Progenitor cell of endocrine pancreas (in vitro differentiated cells): ENCODE measurements around the gene EIF3L. TPM values are rescaled to one million over a fixed set of nuclear protein-coding genes. Genes with fewer than 3 reads are reported as not detected.

ENCODE experiments used
- DNase-seq: peaks from one replicate; pipeline ENCODE4 v3.0.0; 2021; ENCODE audit warnings: low spot score; ENCODE audit not compliant: unreplicated experiment
- H3K27ac Mint-ChIP-seq: 2 replicates; pipeline ENCODE4 v1.8.0; 2021; ENCODE audit warnings: mild to moderate bottlenecking, moderate library complexity, mixed read lengths
- H3K27me3 Mint-ChIP-seq: 2 replicates; pipeline ENCODE4 v1.8.0; 2021; ENCODE audit warnings: mixed read lengths
- H3K36me3 Mint-ChIP-seq: 2 replicates; pipeline ENCODE4 v1.8.0; 2022; ENCODE audit warnings: mixed read lengths; ENCODE audit not compliant: insufficient read depth
- H3K4me1 Mint-ChIP-seq: 2 replicates; pipeline ENCODE4 v1.8.0; 2021; ENCODE audit warnings: low read depth, mixed read lengths
- H3K4me3 Mint-ChIP-seq: 2 replicates; pipeline ENCODE4 v1.8.0; 2021; ENCODE audit warnings: low read depth, mild to moderate bottlenecking, moderate library complexity, mixed read lengths
- H3K9me3 Mint-ChIP-seq: 2 replicates; pipeline ENCODE4 v1.8.0; 2021; ENCODE audit warnings: low read depth, mixed read lengths
- total RNA-seq: library from RNA; stranded (reverse); gene quantifications from 2 replicates; pipeline ENCODE4 v1.2.1, GENCODE V29; 2021
- TF ChIP-seq, protein P1 (sequence below): fragments of 200-600 bp; sonication (generic); IDR thresholded peaks from one replicate; pipeline ENCODE4 v1.5.0; 2021; ENCODE audit warnings: antibody characterized with exemption, mild to moderate bottlenecking; ENCODE audit not compliant: unreplicated experiment

Gene EIF3L
- total RNA-seq, 1 donor from 2014 or later: 725 TPM

DNA sequence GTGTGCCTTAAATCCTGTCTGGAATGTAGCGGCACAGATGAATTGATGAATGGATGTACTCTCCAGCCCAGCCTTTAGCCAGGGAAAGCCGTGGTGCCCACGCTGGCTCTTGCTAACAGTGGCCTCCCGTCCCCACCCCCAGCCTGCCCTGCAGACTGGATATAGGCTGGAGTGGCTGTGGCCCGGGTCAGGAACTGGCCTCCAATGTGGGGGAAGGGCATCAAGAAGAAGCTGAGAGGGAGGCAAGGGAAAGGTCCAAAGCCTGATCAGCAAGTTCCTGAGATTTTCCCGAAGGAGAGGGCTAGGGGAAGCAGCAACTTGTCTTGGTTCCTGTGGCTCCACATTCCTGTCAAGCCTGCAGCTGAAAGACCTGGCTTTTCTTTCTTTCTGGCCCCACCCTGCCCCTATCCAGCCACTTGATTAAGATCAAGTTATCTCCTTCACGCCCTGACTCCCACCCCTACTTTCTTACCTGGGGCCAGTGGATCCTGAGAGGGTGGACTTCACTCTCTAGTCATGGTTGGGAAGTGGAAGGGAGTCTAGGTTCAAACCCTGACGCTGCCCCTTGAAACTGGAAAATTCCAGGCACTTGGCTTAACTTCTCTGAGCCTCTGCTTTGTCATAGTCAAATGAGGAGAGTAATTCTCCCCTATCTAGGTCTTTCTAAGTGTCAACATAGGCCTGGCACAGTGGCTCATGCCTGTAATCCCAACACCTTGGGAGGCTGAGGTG, 45.9 kb downstream of the EIF3L start:
- DNase-seq: no peak
- peak overlapping the region; percentile 91 for H3K27ac Mint-ChIP-seq
- no peaks in the 10 kb centered on the region for H3K27me3 Mint-ChIP-seq
- no peak overlapping the region for H3K4me3 Mint-ChIP-seq
- peaks cover 27% of the 10 kb centered on the region for H3K4me1 Mint-ChIP-seq
- peaks cover 4% of the 10 kb centered on the region for H3K36me3 Mint-ChIP-seq
- H3K9me3 Mint-ChIP-seq: no peaks in the 10 kb centered on the region
- TF ChIP-seq, protein P1, sequence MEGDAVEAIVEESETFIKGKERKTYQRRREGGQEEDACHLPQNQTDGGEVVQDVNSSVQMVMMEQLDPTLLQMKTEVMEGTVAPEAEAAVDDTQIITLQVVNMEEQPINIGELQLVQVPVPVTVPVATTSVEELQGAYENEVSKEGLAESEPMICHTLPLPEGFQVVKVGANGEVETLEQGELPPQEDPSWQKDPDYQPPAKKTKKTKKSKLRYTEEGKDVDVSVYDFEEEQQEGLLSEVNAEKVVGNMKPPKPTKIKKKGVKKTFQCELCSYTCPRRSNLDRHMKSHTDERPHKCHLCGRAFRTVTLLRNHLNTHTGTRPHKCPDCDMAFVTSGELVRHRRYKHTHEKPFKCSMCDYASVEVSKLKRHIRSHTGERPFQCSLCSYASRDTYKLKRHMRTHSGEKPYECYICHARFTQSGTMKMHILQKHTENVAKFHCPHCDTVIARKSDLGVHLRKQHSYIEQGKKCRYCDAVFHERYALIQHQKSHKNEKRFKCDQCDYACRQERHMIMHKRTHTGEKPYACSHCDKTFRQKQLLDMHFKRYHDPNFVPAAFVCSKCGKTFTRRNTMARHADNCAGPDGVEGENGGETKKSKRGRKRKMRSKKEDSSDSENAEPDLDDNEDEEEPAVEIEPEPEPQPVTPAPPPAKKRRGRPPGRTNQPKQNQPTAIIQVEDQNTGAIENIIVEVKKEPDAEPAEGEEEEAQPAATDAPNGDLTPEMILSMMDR: no peak

DNA sequence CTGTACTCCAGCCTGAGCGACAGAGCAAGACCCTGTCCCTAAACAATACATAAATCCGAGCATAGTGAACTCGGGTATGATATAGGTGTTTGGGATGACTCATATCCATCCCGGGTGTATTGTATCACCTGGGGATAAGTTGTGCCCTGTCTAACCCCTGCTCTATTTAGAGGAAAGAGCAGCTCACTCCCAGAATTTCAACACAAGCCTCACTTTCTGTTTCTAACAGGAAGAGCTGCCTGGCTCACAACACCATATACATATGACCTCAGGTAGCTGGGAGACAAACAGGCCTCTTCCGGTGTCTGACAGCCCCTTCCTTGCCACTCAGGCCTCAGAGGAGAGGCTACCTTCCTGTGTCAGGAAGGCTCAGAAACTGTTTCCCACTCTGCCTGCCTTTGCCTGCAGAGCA, 47.0 kb downstream of the EIF3L start:
- Mint-ChIP-seq H3K27me3 (no peaks in the 10 kb centered on the region), H3K9me3 (no peaks in the 10 kb centered on the region), H3K4me1 (peaks cover 27% of the 10 kb centered on the region), H3K36me3 (peaks cover 3% of the 10 kb centered on the region), H3K4me3 (no peak overlapping the region), H3K27ac (no peak overlapping the region)
- TF ChIP-seq, protein P1: no peak
- no peak for DNase-seq

DNA sequence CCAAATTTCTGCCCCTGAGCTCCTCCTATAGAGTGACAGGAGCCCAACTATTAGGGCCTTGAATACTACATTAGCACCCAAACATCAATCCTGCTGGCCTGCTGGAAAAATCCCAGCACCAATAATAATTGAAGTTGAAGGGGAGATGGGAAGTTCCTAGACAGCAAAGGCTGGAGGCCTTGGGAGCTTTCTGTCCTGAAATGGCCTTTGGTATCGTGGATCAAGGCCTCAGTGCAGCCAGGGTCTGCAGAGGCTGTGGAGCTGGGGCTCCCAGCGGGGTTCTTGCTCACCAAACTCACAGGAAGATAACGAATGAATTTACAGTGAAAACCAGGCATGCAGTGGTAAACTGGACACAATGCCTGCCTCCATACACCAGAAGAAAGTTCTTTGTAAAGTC, 47.7 kb downstream of the EIF3L start:
- H3K4me3 Mint-ChIP-seq: no peak overlapping the region
- peaks cover 4% of the 10 kb centered on the region for H3K27me3 Mint-ChIP-seq
- H3K27ac Mint-ChIP-seq: peak overlapping the region; percentile 31
- no peaks in the 10 kb centered on the region for H3K9me3 Mint-ChIP-seq
- TF ChIP-seq, protein P1: no peak
- DNase-seq: no peak
- peaks cover 27% of the 10 kb centered on the region for H3K4me1 Mint-ChIP-seq
- H3K36me3 Mint-ChIP-seq: no peaks in the 10 kb centered on the region

DNA sequence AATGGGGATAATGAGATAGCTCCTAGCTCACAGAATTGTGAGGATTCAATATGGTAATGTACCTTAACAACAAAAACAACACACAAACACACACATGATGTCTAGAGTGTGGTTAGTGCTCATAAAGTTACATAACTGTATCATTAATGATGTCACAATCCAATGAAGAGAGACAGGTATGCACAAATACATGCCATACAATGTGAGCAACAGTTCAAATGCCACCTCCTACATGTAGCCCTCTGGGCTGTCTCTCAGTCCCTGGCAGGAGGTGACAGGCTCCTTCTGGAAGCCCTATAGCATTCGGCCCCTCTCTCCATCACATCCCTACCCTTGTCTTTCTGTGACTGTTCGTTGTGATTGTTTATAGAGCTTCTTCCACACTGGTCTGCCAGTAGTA, 48.6 kb downstream of the EIF3L start:
- Mint-ChIP-seq H3K9me3 (no peaks in the 10 kb centered on the region), H3K27me3 (peaks cover 5% of the 10 kb centered on the region), H3K4me3 (no peak overlapping the region), H3K4me1 (peaks cover 26% of the 10 kb centered on the region), H3K36me3 (no peaks in the 10 kb centered on the region), H3K27ac (peak overlapping the region; percentile 59)
- DNase-seq: no peak
- TF ChIP-seq, protein P1: no peak

DNA sequence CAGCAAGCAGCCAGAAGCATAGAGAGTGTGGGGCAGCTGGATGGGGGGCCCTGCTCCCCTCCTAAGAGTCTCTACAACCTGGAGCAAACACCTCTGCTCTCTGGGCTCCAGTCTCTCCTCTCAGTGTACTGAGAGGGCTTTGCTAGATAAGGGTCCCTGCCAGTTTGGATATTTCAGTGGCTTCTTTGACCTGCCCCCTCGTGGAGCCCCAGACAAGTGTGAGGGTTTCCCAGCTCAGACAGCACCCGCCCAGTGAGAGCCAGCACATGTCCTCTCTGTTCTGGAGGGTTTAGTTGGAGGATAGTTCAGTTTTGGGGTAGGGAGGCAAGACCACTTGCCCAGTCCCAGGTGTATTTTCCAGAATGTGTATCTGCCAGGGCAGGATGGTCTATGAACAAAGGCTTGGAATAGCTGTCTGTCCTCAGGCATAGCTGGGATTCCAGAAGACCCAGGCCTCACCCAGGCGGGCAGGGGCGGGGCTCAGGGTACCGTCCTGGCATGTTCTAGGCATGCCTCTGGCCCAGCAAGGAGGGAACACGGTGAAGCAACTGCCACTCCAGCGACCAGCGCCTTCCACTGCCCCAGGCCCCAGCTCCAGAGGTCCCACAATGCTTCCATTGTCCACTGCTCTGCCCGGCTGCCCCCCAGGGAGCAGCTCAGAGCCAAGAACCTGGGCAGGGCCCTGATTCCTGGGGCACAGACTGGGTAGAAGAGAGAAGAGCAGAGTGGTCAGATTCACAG, 49.4 kb downstream of the EIF3L start:
- peaks cover 18% of the 10 kb centered on the region for H3K4me1 Mint-ChIP-seq
- DNase-seq: no peak
- H3K9me3 Mint-ChIP-seq: no peaks in the 10 kb centered on the region
- no peak overlapping the region for H3K4me3 Mint-ChIP-seq
- TF ChIP-seq, protein P1: no peak
- no peaks in the 10 kb centered on the region for H3K36me3 Mint-ChIP-seq
- peaks cover 5% of the 10 kb centered on the region for H3K27me3 Mint-ChIP-seq
- peak overlapping the region; percentile 64 for H3K27ac Mint-ChIP-seq
